Measurements from ENCODE around the gene CIDEB. TPM values are rescaled to one million over a fixed set of nuclear protein-coding genes. Genes with fewer than 3 reads are reported as not detected.

Gene CIDEB
- total and polyA plus RNA-seq, 10 of the 15 experiments (the other 5 are each of a cell fraction or from before 2014, with no cell fraction given): 0.34 to 6.3 (median 3.2) TPM

DNA sequence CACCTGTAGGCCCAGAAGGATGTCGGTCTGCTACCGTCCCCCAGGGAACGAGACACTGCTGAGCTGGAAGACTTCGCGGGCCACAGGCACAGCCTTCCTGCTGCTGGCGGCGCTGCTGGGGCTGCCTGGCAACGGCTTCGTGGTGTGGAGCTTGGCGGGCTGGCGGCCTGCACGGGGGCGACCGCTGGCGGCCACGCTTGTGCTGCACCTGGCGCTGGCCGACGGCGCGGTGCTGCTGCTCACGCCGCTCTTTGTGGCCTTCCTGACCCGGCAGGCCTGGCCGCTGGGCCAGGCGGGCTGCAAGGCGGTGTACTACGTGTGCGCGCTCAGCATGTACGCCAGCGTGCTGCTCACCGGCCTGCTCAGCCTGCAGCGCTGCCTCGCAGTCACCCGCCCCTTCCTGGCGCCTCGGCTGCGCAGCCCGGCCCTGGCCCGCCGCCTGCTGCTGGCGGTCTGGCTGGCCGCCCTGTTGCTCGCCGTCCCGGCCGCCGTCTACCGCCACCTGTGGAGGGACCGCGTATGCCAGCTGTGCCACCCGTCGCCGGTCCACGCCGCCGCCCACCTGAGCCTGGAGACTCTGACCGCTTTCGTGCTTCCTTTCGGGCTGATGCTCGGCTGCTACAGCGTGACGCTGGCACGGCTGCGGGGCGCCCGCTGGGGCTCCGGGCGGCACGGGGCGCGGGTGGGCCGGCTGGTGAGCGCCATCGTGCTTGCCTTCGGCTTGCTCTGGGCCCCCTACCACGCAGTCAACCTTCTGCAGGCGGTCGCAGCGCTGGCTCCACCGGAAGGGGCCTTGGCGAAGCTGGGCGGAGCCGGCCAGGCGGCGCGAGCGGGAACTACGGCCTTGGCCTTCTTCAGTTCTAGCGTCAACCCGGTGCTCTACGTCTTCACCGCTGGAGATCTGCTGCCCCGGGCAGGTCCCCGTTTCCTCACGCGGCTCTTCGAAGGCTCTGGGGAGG lies 3.1 kb upstream of the CIDEB start, which contains the start of gene LTB4R:
LTB4R (plus strand) TSS at position 857 of the 959 bp plus-strand sequence. CDS start 4,150 bp downstream, outside the sequence.
- Histone ChIP-seq H3K27me3 (replicated peaks in 1 of 2; ENCODE audit: control insufficient read depth in 2 of 2, insufficient read depth in 2 of 2, low read length in 1 of 2) (no peaks in the 10 kb centered on the region), H3K4me2 (ENCODE audit: control insufficient read depth, insufficient read depth) (peak within 1 kb of the TSS; percentile 76), H3K4me3 (peak within 1 kb of the TSS; percentile 47), H2AFZ (ENCODE audit: control insufficient read depth, low read depth, low read length) (peak within 1 kb of the TSS; percentile 48), H4K20me1 (ENCODE audit: control insufficient read depth, insufficient read depth) (no peaks in the 10 kb centered on the region), H3K9ac (ENCODE audit: control insufficient read depth, insufficient read depth, low read length) (no peak within 1 kb of the TSS; the same call in 1 of the 2 replicates), H3K27ac (ENCODE audit: control insufficient read depth, insufficient read depth) (peak within 1 kb of the TSS; percentile 45; the same call in 1 of the 2 replicates), H3K36me3 (ENCODE audit: control insufficient read depth in 2 of 2, insufficient read depth in 2 of 2, low read length in 1 of 2) (peaks cover 5 to 9% of the 10 kb centered on the region in 2 experiments; a peak in 3 of 4 replicates), H3K9me3 (replicated peaks; ENCODE audit: control insufficient read depth, insufficient read depth, low read length) (no peaks in the 10 kb centered on the region), H3K4me1 (ENCODE audit: control insufficient read depth, insufficient read depth, low read length) (peaks cover 37% of the 10 kb centered on the region), H3K79me2 (ENCODE audit: control insufficient read depth, insufficient read depth, low read length) (no peaks in the 10 kb centered on the region)
- in situ Hi-C loops (cut with MboI) (no loop called here), intact Hi-C loops (cut with micrococcal nuclease; ENCODE audit: unreplicated experiment) (no loop called here)
- ChIA-PET SMC1A (ENCODE audit: uncharacterized antibody, unreplicated experiment) (interaction anchor here (0.6 to 1.6 kb wide), 8 partner anchors 8 to 120 kb away, joined by 3 to 7 read pairs (median 3); partner anchors contain the start of gene TINF2), POLR2A (interaction anchor here (0.6 to 1.2 kb wide), 4 partner anchors 15 to 121 kb away, joined by 3 read pairs; partner anchors contain the start of gene RIPK3), RAD21 (ENCODE audit: unreplicated experiment) (interaction anchor here (0.6 to 1.9 kb wide), 8 partner anchors 14 to 121 kb away, joined by 3 to 9 read pairs (median 3); partner anchors contain the start of genes RABGGTA and TINF2), CTCF (interaction anchor here (0.7 to 7.9 kb wide), 18 partner anchors 8 to 255 kb away, joined by 3 to 149 read pairs (median 4); partner anchors contain the start of genes ADCY4, DCAF11, DHRS1 and KHNYN)
- DNase-seq (ENCODE audit: low read depth, low spot score) (no peak), ATAC-seq (peak; percentile 75), FAIRE-seq (peak; percentile 49)
- WGBS (ENCODE audit: insufficient coverage, insufficient replicate concordance, low lambda C conversion rate, missing lambda C conversion rate): 2% methylated on average over 96 of the region's 99 CpGs
- no TSS peak for BruUV-seq (replicated peaks)
- TF ChIP-seq TCF3 (IDR thresholded peaks at IDR 0.05; ENCODE audit: borderline replicate concordance, insufficient read depth, low read depth, low read length) (peak; percentile 68; the same call in 1 of the 2 replicates), MYB (IDR thresholded peaks at IDR 0.05; ENCODE audit: borderline replicate concordance, low read depth, low read length) (no peak), ATF7 (IDR thresholded peaks at IDR 0.05; ENCODE audit: low read depth) (no peak), ZNF24 (IDR thresholded peaks at IDR 0.05) (0 out of 2 replicates have a peak, but pooled peaks have one; percentile 9), HDAC2 (IDR thresholded peaks at IDR 0.05) (no peak), NFYA (IDR thresholded peaks at IDR 0.05; ENCODE audit: borderline replicate concordance, low read depth, low read length) (no peak), BACH1 (IDR thresholded peaks at IDR 0.05; ENCODE audit: borderline replicate concordance) (peak; percentile 33), ZZZ3 (IDR thresholded peaks at IDR 0.05; ENCODE audit: control insufficient read depth, insufficient read length, low read depth) (no peak), MEF2A (IDR thresholded peaks at IDR 0.05; ENCODE audit: insufficient read depth, low read depth, low read length) (no peak), CBX3 (IDR thresholded peaks at IDR 0.05; ENCODE audit: borderline replicate concordance, low read depth) (no peak), ZNF274 (IDR thresholded peaks at IDR 0.05; ENCODE audit: insufficient read depth, insufficient read length) (no peak)
- TF ChIP-seq, protein P1, sequence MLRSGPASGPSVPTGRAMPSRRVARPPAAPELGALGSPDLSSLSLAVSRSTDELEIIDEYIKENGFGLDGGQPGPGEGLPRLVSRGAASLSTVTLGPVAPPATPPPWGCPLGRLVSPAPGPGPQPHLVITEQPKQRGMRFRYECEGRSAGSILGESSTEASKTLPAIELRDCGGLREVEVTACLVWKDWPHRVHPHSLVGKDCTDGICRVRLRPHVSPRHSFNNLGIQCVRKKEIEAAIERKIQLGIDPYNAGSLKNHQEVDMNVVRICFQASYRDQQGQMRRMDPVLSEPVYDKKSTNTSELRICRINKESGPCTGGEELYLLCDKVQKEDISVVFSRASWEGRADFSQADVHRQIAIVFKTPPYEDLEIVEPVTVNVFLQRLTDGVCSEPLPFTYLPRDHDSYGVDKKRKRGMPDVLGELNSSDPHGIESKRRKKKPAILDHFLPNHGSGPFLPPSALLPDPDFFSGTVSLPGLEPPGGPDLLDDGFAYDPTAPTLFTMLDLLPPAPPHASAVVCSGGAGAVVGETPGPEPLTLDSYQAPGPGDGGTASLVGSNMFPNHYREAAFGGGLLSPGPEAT (IDR thresholded peaks at IDR 0.05; ENCODE audit: low read depth): no peak
- TF ChIP-seq, protein P2, sequence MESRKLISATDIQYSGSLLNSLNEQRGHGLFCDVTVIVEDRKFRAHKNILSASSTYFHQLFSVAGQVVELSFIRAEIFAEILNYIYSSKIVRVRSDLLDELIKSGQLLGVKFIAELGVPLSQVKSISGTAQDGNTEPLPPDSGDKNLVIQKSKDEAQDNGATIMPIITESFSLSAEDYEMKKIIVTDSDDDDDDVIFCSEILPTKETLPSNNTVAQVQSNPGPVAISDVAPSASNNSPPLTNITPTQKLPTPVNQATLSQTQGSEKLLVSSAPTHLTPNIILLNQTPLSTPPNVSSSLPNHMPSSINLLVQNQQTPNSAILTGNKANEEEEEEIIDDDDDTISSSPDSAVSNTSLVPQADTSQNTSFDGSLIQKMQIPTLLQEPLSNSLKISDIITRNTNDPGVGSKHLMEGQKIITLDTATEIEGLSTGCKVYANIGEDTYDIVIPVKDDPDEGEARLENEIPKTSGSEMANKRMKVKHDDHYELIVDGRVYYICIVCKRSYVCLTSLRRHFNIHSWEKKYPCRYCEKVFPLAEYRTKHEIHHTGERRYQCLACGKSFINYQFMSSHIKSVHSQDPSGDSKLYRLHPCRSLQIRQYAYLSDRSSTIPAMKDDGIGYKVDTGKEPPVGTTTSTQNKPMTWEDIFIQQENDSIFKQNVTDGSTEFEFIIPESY (IDR thresholded peaks at IDR 0.05): no peak
